Activated CD8-positive, alpha-beta memory T cell treated with anti-CD3 and anti-CD28 coated beads, Interleukin-2, amount 50 U/mL, for 4 hours (primary cell): ENCODE results near the gene ZNF433.

Experiments used
- DNase-seq: peaks from one replicate; pipeline ENCODE4 v3.0.0-alpha.2; 2020

Gene ZNF433

DNA sequence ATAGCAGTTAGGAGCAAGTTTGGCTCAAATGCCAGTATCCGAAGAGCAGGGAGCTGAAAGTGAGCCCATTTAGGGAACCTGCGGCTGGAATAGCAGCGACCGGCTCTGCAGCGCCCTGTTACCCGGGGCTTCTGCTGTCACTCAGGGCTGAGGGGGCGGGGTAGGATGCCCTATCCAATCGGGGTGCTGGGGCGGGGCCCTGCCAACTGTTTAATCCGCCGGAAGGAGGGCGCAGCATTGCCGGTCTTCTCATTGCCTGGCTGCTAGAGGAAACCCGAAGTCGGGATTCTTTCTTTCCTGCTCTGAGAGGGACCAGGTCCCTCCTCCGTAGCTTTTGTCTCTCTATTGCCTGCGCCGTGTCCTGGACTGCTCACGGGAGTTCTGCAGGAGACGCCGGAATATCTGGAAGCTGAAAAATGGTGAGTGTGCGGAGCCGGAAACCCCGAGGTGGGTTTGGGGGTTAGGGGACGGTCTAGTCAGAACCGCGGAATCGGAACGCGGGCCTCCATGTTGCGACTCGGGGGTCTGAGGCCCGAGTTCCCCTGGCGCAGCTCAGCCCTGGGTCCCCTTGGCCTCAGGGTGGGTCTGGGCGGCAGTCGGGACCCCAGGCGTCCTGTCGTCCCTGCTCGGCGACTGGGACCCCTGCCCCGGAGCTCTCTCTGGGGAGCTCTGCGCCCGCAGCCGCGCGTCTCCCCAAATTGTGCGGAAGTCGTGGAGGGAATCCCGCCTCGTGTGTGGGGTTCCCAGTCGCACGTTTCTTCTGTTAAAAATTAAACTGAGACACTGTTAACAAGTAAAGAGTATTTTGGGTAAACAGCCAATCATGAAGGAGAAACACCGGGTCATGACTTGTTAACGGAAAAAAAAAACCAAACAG is 47.8 kb downstream of the ZNF433 start:
- DNase-seq, result peak; percentile 91

DNA sequence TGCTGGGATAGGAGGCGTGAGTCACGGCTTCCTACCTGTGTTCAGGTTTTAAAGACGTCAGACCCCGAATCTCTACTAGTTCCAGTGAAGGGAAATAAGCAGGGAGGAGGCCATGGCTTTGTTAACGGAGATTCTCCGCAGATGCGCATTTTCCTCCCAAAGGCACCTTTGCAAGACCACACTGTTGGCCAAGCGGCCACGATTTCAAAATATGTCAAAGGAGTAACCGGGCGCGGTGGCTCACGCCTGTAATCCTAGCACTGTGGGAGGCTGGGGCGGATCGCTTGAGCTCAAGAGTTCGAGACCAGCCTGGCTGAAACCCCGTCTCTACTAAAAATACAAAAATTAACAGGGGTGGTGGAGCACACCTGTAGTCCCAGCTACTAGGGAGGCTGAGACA is 48.7 kb downstream of the ZNF433 start:
- DNase-seq, result no peak

GRCh38 chr19:11984986-11985385 is 50.5 kb downstream of the ZNF433 start:
- DNase-seq, result no peak

DNA sequence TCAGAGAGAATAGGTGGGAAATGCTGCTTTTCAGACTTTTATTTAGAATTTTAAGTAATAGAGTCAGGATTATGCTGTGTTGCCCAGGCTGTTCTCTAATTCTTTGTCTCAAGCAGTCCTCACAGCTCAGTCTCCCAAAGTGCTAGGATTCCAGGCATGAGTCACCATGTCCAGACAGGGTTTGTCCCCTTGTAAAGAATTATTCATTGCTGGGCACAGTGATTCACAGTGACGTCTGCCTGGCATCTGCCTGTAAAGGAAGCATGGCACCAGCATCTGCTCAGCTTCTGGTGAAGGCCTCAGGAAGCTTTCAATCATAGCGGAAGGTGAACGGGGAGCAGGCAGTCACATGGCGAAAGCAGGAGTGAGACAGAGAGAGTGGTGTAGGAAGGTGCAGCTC is 53.0 kb downstream of the ZNF433 start:
- no peak for DNase-seq

DNA sequence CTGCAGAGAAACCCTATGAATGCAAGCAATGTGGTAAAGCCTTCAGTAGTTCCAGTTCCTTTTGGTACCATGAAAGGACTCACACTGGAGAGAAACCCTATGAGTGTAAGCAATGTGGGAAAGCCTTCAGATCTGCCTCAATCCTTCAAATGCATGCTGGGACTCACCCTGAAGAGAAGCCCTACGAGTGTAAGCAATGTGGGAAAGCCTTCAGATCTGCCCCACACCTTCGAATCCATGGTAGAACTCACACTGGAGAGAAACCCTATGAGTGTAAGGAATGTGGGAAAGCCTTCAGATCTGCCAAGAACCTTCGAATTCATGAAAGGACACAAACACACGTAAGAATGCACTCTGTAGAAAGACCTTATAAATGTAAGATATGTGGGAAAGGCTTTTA is 56.0 kb downstream of the ZNF433 start:
- DNase-seq, result no peak

DNA sequence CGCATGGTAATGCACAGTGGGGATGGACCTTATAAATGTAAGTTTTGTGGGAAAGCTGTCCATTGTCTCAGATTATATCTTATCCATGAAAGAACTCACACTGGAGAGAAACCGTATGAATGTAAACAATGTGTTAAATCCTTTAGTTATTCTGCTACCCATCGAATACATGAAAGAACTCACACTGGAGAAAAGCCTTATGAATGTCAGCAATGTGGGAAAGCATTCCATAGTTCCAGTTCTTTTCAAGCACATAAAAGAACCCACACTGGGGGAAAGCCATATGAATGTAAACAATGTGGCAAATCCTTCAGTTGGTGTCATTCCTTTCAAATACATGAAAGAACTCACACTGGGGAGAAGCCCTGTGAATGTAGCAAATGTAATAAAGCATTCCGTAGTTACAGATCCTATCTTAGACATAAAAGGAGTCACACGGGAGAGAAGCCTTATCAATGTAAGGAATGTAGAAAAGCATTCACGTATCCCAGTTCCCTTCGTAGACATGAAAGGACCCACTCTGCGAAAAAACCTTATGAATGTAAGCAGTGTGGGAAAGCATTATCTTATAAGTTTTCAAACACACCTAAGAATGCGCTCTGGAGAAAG is 56.9 kb downstream of the ZNF433 start:
- DNase-seq, result no peak

- DNase-seq, result no peak
Observed at GRCh38 chr19:11973019-11973810, 62.3 kb downstream of the ZNF433 start.

DNA sequence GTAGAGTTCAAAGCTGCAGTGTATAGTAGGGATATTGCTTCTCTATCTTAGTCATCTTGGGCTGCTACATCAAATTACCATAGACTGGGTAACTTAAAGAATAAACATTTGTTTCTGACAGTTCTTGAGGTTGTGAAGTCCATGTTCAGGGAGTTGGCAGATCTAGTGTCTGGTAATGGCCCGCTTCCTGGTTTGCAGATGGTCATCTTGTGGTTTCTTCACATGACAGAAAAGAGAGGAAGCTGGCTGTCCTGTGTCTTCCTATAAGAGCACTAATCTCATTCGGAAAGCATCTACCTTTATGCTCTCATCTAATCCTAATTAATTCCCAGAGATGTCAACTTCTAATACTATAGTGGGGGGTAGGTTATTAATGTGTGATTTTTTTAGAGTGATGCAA is 64.4 kb downstream of the ZNF433 start:
- DNase-seq, result no peak

DNA sequence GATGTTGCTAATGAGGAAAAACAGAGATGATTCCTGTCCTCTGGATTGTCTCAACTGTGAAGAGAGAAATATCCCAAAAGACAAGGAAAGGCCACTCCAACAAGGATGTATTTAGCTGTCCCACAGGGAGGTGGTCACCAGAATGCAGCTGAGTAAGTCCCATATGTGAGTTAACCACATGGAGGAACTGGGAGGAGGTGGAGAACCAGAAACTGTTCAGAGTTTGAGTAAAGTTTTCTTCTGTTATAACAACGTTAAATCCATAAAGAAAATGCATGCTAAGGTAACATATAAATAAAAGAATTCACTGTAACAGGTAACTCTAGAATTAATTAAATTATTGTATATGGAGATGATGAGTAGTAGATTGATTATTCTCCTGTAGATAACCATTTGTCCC is 65.3 kb downstream of the ZNF433 start:
- no peak for DNase-seq

- DNase-seq, result peak; percentile 84
Observed at GRCh38 chr19:11964858-11965645, 70.4 kb downstream of the ZNF433 start, which contains the start of gene ZNF763. ZNF763 (plus strand) TSS chr19:11965040; CDS start chr19:11965209, 169 bp downstream.
